NCI-H1092 (cell line): ENCODE results near the gene DUSP9.
"Not testable (repeated sequence)": the region's sequence is repeated elsewhere in the genome, so short reads cannot be mapped to it uniquely, and the experiment has no call there.

ENCODE experiments used
- DNase-seq: peaks from one replicate; lab custom pipeline; 2025; lab: John Stamatoyannopoulos, UW

The DUSP9 gene, protein sequence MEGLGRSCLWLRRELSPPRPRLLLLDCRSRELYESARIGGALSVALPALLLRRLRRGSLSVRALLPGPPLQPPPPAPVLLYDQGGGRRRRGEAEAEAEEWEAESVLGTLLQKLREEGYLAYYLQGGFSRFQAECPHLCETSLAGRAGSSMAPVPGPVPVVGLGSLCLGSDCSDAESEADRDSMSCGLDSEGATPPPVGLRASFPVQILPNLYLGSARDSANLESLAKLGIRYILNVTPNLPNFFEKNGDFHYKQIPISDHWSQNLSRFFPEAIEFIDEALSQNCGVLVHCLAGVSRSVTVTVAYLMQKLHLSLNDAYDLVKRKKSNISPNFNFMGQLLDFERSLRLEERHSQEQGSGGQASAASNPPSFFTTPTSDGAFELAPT

GRCh38 chrX:153646620-153647373 lies at the start of gene DUSP9:
DUSP9 (plus strand) TSS chrX:153647203; CDS start chrX:153647954, 751 bp downstream.
- DNase-seq = no peak

GRCh38 chrX:153598541-153599191 lies 48.3 kb upstream of the DUSP9 start, which contains the start of gene CCNQ:
CCNQ (minus strand) TSS chrX:153599139; CDS start chrX:153599073, 66 bp downstream.
- peak; percentile 16 for DNase-seq

- peak; percentile 88 for DNase-seq
Measured at GRCh38 chrX:153599192-153600031, 47.6 kb upstream of the DUSP9 start.

- DNase-seq = no peak
Measured at GRCh38 chrX:153600032-153600373, 47.0 kb upstream of the DUSP9 start.

DNA sequence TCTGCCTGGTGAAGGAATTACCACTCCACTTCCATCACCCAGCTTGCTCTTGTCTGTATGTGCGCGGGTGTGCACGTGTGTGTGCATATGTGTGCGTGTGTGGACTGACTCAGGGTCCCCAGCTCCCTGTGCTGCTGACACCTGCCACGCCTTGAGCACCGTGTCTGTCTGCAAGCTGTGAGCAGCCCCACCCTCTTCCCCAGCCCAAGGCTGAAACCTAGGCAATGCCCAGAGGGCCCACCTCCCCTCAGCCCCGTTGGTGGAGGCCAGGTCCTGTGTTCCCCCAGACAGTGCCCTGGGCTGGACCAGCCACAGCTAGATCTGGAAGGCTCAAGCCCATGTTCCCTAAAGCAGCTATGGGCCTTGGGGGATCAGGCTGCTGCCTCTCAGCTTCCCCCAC lies 46.1 kb upstream of the DUSP9 start:
- no peak for DNase-seq

DNA sequence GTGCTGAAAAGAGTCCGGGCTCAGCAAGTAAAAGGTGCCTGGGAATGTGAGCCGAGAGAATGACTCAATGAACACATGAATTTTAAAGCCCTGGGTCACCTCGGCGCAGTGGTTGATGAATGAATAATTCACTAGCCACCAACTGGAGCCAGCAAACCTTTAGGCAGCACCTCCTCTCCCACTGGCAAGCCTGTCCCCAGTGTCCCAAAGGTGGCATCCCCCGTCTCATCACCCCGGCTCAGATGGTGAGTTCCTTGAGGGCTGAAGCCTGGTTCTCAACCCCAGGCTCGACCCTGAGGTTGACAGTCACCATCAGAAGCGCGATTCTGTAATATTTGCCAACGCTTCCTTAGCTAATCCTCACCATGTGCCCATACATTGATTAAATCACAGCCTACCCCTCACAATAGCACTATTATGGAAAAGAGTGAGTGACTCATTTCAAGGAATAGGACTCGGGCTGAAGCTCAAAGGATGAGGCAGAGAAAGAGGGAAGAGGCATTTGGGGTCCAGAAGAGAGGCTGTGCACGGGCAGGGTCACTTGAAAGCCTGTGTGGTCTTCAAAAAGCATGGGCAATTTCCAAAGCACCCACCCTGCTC lies 45.4 kb upstream of the DUSP9 start:
- DNase-seq = no peak

DNA sequence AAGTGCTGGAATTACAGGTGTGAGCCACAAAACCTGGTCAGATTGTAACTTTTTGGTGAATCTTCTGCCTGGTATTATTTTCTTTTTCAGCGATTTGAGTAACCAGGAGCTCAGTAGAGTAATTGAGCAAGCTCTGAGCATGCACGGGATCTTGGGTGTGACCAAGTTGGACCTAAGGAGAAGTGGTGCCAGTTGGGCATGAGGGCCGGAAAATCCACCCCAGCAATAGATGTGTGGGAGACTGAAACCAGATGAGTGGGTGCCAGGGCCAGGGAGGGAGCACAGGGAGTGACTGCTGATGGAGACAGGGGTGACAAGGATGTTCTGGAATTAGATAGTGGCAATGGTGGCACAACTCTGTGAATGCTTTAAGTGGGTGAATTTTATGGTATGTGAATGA lies 44.4 kb upstream of the DUSP9 start:
- no peak for DNase-seq

GRCh38 chrX:153603131-153603656 lies 43.8 kb upstream of the DUSP9 start:
- DNase-seq = no peak

DNA sequence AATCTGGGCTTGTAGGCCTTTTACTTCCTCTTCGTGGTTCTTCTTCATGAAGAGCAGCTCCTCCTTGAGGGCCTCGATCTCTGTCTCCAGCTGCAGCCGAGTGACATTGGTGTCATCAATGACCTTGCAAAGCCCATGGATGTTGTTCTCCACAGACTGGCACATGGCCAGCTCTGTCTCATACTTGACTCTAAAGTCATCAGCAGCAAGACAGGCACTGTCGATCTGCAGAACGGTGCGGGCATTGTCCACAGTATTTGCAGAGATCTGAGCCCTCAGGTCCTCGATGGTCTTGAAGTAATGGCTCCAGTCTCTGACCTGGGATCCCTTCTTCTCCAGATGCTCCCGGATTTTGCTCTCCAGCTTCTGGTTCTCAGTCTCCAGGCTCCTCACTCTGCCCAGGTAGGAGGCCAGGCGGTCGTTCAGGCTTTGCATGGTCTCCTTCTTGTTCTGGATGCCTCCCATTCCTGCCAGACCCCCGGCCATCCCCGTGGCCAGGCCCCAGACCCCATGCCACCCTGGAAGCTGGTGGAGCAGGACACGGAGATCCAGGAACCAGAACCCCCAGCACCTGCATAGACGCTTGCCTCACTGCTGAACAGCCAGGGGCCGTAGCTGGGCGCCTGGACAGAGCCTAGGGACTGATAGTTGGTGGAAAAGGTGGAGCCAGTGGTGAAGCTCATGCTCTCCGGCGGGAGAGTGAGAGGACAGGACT lies 42.2 kb upstream of the DUSP9 start:
- DNase-seq = not testable (repeated sequence)

GRCh38 chrX:153606503-153606902 lies 40.5 kb upstream of the DUSP9 start:
- no peak for DNase-seq

DNA sequence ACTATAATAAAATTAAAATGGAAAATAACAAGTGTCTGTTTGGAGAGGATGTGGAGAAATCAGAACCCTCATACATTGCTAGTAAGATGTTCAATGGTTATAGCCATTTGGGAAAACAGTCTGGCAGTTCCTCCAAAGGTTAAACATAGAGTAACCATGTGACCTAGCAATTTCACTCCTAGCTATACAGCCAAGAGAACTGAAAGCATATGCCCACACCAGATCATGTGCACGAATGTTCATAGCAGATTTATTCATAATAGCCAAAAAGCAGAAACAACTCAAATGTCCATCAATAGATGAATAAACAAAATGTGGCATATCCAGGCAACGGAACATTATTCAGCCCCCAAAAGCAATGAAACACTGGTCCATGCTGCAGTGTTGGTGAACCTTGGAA lies 38.6 kb upstream of the DUSP9 start:
- no peak for DNase-seq

DNA sequence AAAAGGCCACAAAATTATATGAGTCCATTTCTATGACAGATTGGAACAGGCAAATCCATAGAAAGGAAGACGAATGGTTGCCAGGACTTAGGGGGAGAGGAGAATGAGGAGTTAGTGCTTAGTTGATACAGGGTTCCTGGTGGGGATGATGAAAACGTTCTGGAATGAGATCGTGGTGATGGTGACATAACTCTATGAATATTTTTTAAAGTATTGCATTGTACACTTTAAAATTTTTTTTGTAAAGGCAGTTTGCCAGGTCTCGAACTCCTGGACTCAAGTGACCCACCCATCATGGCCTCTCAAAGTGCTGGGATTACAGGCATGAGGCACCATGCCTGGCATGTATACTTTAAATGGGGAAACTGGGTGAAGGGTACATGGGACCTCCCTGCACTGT lies 38.2 kb upstream of the DUSP9 start:
- DNase-seq = no peak

DNA sequence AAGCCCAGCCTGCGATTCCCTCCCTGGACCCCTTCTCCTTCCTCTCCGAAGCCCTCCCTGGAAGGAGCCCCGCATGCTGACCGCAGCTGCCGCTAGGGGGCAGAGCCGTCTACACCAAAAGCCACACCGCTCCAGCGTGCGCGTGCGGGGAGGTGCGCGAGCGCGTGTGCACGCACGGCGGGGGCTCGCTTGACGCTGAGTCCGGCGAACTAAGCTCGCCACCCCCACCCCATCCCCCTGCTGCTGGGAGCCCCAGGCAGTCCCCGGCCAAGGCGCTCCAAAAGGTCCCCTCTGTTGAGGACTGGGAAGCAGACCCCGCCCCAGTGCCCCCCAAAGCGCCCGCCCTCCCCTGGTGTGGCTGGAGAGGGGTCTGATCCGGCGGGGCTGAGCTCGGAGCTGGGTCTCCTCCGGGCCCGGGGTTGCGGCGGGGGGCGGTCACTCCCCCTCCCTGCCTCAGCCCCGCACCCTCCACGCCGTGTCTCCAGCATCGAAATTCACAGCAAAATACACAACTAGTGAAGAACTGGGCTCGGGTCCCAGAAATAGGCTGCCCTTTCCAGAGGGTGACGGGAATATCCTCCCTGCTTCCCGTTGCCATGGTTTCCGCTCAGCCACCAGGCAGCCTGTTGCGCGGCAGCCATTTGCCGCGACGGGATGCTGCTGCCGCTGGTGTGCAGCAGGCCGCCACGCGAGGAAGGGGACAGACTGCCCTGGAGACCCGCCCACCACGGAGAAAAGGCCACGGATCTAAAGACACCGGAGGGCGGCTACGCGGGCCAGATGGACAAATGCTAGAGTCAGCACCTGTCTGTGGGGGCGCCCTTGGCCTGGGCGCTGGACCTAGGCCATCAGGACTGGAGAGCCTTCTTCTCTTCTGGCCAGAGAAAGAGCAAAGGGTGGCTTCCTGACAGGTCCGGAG lies 36.8 kb upstream of the DUSP9 start:
- peak; percentile 65 for DNase-seq

- no peak for DNase-seq
Measured at GRCh38 chrX:153610836-153611213, 36.2 kb upstream of the DUSP9 start.

DNA sequence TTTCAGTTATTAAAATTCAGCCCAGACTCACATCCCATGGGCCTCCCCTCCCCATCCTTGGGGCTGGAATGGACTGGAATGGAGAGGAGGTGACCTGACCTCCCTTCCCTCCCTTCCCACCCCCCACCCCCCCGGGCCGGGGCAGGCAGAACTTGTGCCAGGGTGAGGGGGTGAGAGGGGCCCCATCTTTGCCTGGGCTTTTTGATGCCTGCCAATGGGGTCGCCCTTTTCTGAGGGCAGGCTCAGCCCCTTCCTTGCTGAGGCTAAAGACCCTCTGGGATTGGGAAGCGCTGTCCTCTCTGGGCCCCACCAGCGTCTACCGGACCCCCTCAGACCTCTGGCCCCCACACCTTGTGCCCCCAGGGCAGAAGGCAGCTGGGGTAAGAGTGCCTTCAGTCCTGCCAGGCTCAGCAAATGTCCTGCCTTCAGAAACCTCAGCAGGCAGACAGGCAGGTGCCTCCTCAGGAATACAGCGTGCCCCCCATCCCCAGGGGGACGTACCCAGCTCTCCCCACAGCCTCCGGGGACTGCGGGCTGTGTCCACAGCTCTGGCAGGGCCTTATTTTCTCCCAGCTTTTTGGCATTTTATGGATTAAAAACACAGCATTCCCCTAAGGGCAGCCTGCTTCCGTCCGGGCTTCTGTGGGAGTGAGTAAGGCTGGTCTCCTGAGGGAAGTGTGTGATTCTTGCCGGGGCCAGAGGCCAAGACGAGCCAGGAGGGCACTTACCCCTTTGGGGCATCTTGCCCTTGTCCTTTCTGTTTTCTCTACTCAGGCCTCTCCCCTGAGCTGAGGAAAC lies 35.5 kb upstream of the DUSP9 start:
- DNase-seq = no peak

DNA sequence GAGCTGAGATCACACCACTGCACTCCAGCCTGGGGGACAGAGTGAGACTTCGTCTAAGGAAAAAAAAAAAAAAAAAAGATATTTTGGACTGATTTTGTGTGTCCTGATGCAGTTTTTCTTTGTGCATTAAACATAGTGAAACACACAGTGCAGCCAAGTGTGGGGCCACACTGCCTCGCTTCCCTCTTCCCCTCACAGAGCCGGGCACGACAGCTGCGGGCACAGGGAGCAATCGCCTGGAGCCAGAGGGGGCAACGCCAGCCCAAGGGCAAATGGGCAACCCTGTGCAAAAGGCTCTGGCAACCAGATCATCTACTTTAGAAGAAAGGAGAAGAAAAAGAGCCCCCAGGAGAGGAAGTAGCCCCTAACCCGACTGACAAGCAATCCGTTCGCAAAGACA lies 34.6 kb upstream of the DUSP9 start:
- DNase-seq = no peak

GRCh38 chrX:153614818-153615217 lies 32.2 kb upstream of the DUSP9 start:
- no peak for DNase-seq

DNA sequence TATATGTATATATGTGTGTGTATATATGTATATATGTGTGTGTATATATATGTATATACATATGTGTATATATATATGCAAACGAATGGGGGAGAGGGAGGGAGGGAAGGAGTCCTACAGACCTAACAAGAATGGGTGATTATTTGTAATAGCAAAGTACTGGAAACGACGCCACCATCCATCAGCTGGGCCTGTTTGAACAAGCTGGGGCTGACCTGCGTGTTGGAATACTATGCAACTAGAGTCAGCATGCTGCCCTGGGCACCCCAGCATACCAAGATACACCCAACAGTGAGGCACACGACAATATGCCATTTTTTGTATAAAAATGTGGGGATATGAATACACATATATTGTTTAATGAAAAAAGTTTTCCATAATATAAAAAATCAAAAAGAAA lies 26.4 kb upstream of the DUSP9 start:
- no peak for DNase-seq
